ENCODE results near the gene ABCA1.

Gene ABCA1

DNA sequence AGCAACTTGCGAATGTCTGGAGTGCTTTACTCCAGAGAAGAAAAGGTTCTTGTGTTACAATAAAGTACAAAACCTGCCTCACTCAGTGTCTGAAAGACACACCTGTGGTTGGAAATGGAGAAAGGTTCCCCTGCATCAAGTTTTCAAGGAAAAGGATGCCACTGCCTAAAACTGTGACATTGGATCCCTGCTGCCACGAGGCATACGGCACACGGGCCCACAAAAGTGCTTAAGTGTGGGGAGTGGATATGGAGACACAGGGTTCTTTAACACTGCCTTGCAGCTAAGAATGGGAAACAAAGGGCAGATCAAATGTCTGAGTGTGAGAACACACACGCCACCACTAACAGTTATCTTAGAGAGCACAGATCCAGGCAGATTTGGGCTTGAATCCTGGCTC lies 89.0 kb downstream of the ABCA1 start:
- TF ChIP-seq, protein P1, sequence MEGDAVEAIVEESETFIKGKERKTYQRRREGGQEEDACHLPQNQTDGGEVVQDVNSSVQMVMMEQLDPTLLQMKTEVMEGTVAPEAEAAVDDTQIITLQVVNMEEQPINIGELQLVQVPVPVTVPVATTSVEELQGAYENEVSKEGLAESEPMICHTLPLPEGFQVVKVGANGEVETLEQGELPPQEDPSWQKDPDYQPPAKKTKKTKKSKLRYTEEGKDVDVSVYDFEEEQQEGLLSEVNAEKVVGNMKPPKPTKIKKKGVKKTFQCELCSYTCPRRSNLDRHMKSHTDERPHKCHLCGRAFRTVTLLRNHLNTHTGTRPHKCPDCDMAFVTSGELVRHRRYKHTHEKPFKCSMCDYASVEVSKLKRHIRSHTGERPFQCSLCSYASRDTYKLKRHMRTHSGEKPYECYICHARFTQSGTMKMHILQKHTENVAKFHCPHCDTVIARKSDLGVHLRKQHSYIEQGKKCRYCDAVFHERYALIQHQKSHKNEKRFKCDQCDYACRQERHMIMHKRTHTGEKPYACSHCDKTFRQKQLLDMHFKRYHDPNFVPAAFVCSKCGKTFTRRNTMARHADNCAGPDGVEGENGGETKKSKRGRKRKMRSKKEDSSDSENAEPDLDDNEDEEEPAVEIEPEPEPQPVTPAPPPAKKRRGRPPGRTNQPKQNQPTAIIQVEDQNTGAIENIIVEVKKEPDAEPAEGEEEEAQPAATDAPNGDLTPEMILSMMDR (IDR thresholded peaks at IDR 0.05; ENCODE audit: low read depth, low read length), result no peak
- DNase-seq (ENCODE audit: low read depth in 2 of 2), result no peak
- H3K4me3 ChIP-seq (replicated peaks in 1 of 2; ENCODE audit: low read depth in 2 of 2, low read length in 2 of 2), result no peak overlapping the region

DNA sequence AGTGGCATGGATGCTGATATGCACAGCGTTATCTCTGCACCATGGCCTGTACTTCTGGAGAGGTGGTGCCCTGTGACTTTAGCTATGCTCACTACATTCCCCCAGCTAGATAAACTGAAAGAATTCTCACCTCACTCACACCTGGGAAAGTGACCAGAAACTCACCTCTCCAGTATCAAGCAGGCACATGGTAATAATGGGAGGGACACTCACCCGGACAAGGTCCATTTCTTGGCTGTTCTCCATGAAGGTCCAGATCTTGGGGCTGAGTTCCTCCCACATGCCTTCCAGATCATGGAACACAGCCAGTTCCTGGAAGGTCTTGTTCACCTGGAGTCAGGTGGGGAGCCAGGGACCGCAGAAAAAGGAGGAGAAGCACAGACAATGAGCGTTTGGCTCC lies 91.2 kb downstream of the ABCA1 start:
- TF ChIP-seq, protein P1 (IDR thresholded peaks at IDR 0.05; ENCODE audit: low read depth, low read length), result no peak
- no peak overlapping the region for H3K4me3 ChIP-seq (replicated peaks in 1 of 2; ENCODE audit: low read depth in 2 of 2, low read length in 2 of 2)
- no peak for DNase-seq (ENCODE audit: low read depth in 2 of 2)

DNA sequence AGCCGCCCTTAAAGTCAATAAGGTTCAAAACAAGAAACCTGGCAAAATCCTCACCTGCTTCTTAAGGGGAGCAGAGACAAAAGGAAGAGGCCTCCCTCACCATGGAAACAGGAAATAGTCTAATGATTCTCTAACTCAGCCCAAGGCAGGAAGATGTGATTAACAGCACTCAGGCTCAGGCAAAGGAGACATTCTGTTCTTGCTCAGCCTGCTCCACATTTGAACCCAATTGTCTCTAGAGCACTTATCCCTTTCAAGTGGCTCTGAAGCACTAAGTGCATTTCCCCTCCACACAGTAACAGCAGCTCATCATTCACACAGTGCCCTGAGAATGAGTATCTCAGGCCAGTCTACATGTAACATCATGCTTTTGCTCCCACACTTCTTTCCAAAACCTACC lies 91.7 kb downstream of the ABCA1 start:
- TF ChIP-seq, protein P1 (IDR thresholded peaks at IDR 0.05; ENCODE audit: low read depth, low read length), result no peak
- no peak overlapping the region for H3K4me3 ChIP-seq (replicated peaks in 1 of 2; ENCODE audit: low read depth in 2 of 2, low read length in 2 of 2)
- DNase-seq (ENCODE audit: low read depth in 2 of 2), result peak; percentile 14 to 51

DNA sequence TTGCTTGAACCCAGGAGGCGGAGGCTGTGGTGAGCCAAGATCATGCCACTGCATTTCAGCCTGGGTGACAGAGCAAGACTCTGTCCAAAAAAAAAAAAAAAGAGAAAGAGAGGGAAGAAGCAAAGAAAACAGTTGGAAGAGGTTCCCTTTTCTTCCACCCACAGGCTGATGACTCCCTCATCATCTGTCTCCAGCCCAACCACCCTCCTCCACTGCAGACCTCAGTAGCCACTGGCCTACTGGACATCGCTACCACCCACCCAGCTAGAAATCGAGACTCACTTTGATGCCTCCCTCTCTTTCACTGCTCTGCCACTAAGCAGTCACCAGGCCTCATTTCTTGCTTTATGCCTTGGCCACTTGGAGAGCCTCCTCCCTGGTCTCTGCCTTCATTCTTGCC lies 92.8 kb downstream of the ABCA1 start:
- H3K4me3 ChIP-seq (replicated peaks in 1 of 2; ENCODE audit: low read depth in 2 of 2, low read length in 2 of 2), result no peak overlapping the region
- DNase-seq (ENCODE audit: low read depth in 2 of 2), result no peak
- TF ChIP-seq, protein P1 (IDR thresholded peaks at IDR 0.05; ENCODE audit: low read depth, low read length), result no peak

DNA sequence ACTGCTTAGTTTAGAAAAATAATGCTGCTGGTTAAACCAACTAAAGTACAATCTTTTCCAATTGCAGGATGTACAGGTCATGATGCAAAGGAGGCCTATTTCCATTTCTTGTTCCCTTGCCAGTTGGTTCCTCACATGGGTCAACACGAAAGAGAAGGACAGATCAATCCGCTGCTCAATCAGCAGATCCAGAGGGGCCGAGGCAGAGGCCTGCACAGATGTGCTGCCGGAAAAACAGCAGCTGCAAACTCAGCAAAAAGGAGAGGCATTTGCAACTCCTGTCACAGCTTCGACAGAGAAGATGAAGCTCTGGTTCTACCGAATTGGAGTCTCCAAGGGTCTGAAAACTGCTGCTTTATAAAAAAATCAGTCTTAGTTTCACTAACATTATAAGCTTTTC lies 94.3 kb downstream of the ABCA1 start:
- TF ChIP-seq, protein P1 (IDR thresholded peaks at IDR 0.05; ENCODE audit: low read depth, low read length), result no peak
- no peak for DNase-seq (ENCODE audit: low read depth in 2 of 2)
- no peak overlapping the region for H3K4me3 ChIP-seq (replicated peaks in 1 of 2; ENCODE audit: low read depth in 2 of 2, low read length in 2 of 2)

DNA sequence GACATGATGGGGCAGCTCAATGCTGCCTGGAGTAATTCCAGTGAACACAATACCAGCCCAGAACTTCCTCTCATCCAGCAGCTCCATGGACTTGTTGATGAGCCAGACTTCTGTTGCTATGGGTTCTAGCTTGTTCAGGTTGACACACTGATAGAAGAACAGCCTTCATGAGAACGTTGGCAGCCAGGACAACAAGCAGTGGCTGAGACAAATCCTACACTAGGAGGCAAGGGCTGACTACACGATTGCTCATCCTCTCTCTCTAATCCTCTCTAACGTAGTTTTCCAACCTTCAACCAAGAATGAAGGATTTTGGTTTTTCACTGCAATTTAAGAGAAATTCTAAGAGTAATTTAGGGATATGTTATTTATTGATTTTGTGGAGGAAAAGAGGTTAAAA lies 96.3 kb downstream of the ABCA1 start:
- DNase-seq (ENCODE audit: low read depth in 2 of 2), result peak in 1 of 2 donors; percentile 82

DNA sequence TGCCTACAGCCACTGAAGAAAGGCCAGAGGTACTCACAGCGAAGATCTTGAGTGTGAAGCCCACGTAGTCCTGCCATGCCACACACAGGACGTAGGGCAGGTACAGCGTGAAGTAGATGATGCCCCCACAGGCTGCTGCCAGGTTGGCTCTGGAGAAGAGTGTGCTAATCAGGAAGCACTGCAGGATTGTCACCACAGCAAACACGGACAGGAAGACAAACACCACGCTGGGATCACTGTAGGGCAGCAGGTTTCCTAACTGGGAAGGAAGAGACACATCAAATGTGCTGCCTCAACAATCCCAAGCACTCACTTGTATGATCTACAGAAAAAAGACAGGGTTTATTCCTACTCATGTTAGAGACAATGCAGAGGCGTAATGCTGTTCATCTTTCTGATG lies 101.0 kb downstream of the ABCA1 start:
- TF ChIP-seq, protein P1 (IDR thresholded peaks at IDR 0.05; ENCODE audit: low read depth, low read length), result no peak
- no peak overlapping the region for H3K4me3 ChIP-seq (replicated peaks in 1 of 2; ENCODE audit: low read depth in 2 of 2, low read length in 2 of 2)
- no peak for DNase-seq (ENCODE audit: low read depth in 2 of 2)

More for the DNA sequence above, 96.3 kb downstream of the ABCA1 start:
- TF ChIP-seq, protein P1 (IDR thresholded peaks at IDR 0.05; ENCODE audit: low read depth, low read length), result no peak
- H3K4me3 ChIP-seq (replicated peaks in 1 of 2; ENCODE audit: low read depth in 2 of 2, low read length in 2 of 2), result no peak overlapping the region
